GM23248 (cell line): ENCODE data around the gene C7orf57.

ENCODE experiments used
- EZH2 ChIP-seq: fragments of 200-600 bp; sonication (generic); IDR thresholded peaks from 2 replicates; pipeline ENCODE4 v1.6.1; 2018; ENCODE audit warnings: antibody characterized with exemption, mild to moderate bottlenecking; ENCODE audit not compliant: insufficient read depth, poor library complexity, severe bottlenecking
- EZH2phosphoT487 ChIP-seq: fragments of 200-600 bp; sonication (generic); IDR thresholded peaks from 2 replicates; pipeline ENCODE4 v1.6.1; 2018; ENCODE audit warnings: antibody characterized with exemption, moderate library complexity, mild to moderate bottlenecking, low read depth; ENCODE audit not compliant: insufficient read depth

DNA sequence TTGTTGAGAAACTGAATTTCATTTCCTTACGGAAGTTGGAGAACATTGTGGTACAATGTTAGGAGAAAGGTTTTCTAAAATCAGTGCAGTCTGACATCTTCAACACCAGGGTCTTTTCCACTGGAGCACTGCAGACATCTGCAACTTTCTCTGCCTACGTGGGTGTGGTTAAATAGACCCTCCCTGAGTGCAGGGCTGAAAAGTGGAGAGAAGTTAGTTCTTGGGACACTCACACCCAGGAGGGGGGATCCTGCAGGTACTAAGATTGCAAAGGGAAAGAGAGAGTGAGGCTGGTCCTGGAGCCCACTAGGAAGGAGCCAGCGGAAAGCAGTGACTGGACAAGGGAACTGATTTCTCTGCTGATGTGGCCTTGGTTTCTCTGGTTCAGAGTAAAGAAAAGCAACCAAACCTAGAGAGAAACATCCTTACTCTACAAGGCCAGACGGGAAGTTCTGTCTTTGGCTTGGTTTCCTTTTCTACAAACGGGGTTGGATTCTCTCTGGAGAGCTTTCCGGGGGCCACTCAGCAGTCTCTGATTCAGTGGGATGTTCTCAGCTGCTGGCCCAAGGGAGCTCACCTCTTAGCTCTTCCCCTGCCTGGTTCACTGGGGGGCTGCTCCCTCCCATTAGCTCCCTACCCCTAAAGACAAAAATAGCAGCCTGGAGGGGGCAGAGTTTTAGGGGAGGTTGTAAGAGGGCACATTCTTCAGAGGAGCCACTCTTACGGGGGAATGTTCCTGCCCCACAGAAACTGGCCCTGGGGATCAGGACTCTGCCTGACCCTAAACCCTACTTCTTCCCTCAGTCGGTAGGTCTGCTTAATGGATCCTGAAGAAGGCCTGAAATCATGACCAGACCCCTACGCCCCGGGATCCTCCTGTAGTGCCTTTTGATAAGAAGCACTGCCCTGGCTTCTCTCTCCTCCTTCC is 56.4 kb downstream of the C7orf57 start:
- TF ChIP-seq EZH2 (no peak), EZH2phosphoT487 (no peak)
